ENCODE data around the gene PTGER4.
"Not testable (repeated sequence)": the region's sequence is repeated elsewhere in the genome, so short reads cannot be mapped to it uniquely, and the experiment has no call there.

Gene PTGER4

DNA sequence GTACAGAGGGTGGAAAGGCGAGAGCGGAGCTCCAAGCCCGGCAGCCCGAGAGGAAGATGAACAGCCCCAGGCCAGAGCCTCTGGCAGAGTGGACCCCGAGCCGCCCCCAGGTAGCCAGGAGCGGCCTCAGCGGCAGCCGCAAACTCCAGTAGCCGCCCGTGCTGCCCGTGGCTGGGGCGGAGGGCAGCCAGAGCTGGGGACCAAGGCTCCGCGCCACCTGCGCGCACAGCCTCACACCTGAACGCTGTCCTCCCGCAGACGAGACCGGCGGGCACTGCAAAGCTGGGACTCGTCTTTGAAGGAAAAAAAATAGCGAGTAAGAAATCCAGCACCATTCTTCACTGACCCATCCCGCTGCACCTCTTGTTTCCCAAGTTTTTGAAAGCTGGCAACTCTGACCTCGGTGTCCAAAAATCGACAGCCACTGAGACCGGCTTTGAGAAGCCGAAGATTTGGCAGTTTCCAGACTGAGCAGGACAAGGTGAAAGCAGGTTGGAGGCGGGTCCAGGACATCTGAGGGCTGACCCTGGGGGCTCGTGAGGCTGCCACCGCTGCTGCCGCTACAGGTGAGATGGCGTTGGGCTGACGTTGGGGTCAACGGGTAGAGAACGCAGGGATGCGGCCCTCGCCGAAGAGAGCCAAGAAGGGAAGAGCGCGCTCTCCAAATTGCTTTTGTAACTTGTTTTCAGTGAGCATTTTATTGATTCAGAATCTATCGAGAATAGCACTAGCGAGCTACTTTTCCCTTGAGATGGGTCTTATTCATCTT lies at the start of gene PTGER4:
TSS of gene PTGER4 (plus strand) at position 3 of the 769 bp plus-strand sequence. CDS start 1,079 bp downstream, outside the sequence.
- DNase-seq (ENCODE audit: low read depth in 2 of 2), result no peak

DNA sequence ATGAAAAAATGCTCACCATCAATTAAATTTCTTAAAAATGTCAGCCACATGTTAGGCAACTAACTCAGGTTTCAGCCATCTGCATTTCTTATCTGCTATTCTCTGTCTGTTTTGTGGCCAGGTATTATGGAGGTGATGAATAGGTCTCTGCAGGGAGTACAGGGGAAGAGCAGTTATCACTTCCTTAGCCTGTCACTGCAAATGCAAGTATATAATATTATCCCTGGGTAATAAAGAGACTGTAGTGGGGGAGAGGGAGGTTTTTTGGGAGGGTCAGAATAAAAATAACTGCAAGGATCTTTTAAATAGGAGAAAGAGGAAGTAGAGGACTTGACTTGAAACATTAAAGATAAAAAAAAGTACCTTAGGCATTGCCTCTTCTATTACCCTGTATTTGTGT lies 49.6 kb upstream of the PTGER4 start:
- DNase-seq (ENCODE audit: low read depth in 2 of 2), result no peak

DNA sequence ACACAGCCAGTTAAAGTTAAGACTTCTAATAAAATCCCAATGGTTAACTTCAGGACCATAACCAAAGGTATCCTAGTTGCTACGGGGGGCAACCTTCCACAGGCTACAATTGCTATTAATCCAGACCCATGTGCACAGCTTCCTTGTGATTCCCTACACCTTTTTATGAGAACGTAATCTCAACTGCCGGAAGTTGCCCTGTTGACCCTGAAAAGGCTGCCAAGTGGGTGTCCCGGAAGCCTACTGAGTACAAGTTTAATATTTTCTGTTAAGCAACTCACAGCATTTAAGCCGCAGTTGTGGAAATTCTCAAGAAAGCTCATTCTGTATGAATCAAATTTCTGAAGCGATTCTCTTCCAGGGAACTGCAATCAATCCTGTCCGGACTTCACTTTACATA lies 48.5 kb upstream of the PTGER4 start:
- no peak for DNase-seq (ENCODE audit: low read depth in 2 of 2)

DNA sequence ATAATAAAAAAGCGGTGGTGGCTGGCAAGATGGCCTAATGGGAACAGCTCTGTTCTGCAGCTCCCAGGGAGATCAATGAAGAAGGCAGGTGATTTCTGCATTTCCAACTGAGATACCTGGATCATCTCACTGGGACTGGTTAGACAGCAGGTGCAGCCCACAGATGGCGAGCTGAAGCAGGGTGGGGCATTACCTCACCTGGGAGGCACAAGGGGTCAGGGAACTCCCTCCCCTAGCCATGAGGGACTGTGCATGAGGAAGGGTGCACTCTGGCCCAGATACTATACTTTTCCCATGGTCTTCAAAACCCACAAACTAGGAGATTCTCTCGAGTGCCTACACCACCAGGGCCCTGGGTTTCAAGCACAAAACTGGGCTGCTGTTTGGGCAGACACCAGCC lies 45.6 kb upstream of the PTGER4 start:
- no peak for DNase-seq (ENCODE audit: low read depth in 2 of 2)

DNA sequence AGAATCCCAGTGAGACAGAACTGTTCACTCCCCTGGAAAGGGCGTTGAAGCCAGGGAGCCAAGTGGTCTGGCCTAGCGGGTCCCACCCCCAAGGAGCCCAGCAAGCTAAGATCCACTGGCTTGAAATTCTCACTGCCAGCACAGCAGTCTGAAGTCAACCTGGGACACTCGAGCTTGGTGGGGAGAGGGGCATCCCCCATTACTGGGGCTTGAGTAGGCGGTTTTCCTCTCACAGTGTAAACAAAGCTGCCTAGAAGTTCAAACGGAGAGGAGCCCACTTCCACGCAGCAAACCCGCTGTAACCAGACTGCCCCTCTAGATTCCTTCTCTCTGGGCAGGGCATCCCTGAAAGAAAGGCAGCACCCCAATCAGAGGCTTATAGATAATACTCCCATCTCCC lies 45.1 kb upstream of the PTGER4 start:
- DNase-seq (ENCODE audit: low read depth in 2 of 2), result no peak

DNA sequence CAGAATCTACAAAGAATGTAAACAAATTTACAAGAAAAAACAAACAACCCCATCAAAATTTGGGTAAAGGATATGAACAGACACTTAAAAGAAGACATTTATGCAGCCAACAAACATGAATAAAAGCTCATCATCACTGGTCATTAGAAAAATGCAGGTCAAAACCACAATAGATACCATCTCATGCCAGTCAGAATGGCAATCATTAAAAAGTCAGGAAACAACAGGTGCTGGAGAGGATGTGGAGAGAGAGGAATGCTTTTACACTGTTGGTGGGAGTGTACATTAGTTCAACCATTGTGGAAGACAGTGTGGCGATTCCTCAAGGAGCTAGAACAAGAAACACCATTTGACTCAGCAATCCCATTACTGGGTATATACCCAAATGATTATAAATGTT lies 40.2 kb upstream of the PTGER4 start:
- not testable (repeated sequence) for DNase-seq (ENCODE audit: low read depth in 2 of 2)

DNA sequence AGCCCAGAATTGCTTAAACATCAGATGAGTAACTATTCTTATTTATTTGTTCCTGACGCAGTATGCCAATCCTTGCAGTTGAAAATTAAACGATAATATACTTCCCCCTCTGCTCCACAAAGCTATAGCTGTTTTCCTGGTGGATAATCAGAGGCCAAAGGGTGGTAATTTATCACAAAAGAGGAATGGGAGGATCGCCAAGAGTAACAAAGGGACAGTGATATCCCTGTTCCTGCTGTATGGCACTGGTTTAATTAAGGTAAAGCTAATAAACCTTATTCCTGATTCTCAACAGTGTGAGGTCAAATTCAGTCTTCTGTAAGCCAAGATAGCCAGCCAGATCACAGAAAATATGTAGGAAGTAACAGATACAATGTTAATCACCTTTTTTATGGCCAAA lies 33.4 kb upstream of the PTGER4 start:
- DNase-seq (ENCODE audit: low read depth in 2 of 2), result no peak

DNA sequence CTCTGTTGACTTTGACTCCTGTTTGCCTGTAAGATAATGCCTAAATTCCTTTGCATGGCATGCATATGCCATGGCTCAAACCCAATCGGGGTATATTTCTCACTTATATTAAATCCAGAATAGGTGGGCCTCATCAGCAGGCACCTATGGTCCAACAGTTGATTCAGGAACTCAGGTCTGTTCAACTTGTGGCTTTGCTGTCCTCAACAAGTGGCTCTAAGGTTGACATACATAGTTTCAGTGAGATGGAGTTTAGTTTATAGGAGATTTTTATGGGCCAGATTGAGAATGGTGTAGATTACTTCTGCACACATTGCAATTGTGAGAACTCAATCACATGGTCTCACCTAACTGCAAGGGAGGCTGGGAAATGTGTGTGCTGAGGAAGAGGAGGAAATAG lies 31.6 kb upstream of the PTGER4 start:
- DNase-seq (ENCODE audit: low read depth in 2 of 2), result no peak

DNA sequence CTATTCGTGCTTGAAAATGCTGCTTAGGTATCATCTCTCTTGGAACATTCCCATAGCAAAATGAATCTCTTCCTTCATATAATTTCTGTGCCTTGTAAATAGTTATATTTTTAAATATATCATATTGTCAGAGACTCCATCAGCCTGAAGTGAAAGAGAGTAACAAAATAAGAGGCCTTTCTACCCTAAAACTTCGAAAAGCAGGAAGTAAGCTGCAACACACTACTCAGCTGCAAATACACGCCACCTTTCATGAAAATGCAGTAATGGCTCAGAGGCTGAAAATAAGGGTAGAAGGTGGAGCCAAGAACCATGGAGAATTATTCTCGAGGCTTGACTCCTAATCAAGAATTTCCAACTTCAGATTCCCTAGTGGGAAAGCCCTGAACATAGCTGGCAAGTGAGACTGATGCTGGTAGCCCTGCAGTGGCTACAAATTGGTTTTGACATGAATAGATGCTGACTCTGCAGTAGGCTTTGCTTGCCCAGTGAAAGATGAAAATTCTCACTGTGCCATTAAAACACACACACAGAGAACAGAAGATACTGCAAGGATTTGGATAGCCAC lies 30.2 kb upstream of the PTGER4 start:
- no peak for DNase-seq (ENCODE audit: low read depth in 2 of 2)

DNA sequence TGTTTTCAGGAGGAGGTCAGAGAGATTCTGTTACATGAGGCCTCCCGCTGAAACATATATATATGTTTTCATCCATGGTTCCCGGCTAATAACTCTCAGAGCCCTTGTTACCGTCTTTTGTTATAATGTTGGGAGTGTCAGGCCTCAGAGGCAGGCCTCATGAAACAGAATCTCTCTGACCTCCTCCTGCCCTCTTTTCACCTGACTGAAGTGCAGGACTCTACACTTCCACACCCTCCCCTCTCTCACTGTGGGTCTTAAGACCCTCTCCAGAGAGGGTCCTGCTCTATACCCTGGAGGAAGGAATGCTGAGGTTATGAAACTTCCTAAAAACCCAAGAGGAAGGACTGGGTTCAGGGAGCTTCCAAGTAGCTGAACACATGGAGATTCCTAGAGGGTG lies 28.5 kb upstream of the PTGER4 start:
- DNase-seq (ENCODE audit: low read depth in 2 of 2), result no peak

DNA sequence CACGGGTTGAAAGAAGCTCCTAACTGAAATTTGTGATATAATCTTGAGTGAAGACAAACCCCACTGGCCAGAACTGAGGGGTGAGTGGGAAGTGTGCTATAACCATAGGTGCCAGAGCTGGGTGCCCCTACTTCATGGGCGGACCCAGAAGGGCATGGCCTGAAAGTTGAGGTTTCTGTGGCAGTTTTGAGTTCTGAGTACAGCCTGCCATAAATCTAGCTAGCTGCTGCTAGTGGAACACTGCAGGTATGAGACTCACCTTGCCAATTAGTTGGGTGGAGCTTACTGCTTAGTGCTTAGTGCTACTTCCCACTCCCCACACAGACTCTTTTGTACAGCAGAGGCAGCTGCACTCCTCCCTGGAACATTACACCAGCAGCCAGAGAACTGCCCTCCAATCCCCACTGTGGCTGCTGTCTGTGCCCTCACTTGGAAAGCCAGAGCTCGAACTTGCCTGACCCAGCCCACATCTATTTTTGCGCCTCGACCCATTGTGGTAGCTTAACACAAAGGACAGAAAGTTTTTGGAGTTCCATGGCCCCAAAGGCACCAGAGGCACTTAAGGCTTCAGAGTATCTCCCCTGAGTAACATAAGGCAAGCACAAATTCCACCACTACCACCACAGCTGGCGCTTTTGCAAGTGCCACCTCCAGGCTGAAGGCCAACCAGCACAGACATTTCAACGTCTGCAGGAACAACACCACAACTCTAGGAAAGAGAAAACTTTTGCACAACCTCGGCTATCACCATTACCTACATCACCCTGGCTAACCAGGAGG lies 27.1 kb upstream of the PTGER4 start:
- DNase-seq (ENCODE audit: low read depth in 2 of 2), result no peak

DNA sequence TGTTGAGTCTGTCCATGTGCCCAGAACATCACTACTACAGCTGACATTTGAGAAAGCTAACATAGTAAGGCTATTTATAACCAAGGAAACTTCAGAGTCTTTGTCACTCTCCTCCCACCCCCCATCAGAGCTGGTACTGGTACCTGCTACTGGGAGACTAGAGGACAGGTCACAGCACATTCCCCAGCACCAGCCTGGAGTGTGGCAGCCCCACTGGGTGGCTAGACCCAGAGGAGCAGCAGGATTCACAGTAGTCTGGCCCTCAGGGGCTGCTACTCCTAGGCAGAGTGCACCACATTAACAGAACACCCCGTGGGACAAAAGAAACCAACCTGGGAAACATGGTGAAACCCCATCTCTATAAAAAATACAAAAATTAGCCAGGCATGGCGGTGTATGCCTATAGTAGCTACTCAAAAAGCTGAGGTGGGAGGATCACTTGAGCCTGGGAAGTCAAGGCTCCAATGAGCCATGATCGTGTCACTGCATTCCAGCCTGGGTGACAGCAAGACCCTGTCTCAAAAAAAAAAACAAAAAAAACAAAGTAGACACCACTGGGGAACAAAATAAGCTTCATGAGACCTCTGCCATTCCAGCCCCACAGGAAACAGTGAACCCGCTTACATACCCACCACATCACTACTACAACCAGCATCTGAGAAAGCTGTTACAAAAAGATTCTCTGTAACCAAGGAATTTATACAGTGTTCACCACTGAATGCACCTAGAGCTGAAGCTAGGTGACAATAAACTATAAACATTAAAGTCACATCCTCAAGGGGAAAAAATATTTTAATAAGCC lies 26.3 kb upstream of the PTGER4 start:
- DNase-seq (ENCODE audit: low read depth in 2 of 2), result no peak

DNA sequence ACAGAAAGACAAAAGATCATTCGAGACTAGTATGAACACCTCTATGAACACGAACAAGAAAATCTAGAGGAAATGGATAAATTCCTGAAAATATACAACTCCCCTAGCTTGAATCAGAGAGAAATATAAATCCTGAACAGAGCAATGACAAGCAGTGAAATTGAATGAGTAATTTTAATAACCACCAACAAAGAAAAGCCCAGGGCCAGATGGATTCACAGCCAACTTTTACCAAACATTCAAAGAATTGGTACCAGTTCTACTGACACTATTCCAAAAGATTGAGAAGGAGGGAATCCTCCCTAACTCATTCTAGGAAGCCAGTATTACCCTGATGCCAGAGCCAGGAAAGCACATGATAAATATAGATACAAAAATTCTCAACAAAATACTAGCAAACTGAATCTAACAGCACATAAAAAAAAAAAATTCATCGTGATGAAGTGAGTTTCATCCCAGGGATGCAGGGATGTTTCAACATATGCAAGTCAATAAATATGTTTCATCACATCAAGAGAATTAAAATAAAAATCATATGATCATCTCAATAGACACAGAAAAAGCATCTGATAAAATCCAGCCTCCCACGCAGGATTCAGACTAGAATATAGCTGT lies 25.2 kb upstream of the PTGER4 start:
- DNase-seq (ENCODE audit: low read depth in 2 of 2), result no peak

DNA sequence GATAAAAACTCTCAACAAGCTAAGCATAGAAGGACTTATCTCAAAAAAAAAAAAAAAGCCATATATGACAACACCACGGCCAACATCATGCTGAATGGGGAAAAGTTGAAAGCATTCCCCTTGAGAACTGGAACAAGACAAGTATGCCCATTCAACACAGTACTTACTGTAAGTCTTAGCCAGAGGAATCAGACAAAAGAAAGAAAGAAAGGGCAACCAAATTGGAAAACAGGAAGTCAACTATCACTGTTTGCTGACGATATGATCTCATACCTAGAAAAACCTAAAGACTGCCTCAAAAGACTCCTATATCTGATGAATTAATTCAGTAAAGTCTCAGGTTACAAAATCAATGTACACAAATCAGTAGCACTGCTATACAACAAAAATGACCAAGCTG lies 24.6 kb upstream of the PTGER4 start:
- no peak for DNase-seq (ENCODE audit: low read depth in 2 of 2)

DNA sequence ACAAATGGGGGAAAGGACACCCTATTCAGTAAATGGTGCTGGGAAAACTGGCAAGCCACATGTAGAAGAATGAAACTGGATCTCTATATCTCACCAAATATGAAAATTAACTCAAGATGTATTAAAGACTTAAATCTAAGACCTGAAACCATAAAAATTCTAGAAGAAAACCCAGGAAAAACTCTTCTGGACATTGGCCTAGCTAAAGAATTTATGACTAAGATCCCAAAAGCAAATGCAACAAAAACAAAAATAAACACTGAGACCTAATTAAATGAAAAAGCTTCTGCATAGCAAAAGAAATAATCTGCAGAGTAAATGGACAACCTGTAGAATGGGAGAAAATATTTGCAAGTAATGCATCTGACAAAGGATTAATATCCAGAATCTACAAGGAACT lies 23.6 kb upstream of the PTGER4 start:
- DNase-seq (ENCODE audit: low read depth in 2 of 2), result not testable (repeated sequence)

DNA sequence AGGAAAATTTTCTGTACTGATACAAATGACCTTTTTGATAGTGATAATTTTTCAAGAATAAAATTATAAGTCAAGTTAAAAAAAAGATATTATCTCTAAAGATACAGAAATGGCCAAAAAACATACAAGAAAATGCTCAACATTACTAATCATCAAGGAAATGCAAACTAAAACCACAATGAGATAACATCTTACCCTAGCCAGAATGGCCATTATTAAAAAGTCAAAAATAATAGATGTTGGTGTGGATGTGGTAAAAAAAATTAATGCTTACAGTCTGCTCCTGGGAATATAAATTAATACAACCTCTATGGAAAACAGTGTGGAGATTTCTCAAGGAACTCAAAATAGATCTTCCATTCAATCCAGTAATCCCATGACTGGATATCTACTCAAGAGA lies 22.9 kb upstream of the PTGER4 start:
- no peak for DNase-seq (ENCODE audit: low read depth in 2 of 2)

DNA sequence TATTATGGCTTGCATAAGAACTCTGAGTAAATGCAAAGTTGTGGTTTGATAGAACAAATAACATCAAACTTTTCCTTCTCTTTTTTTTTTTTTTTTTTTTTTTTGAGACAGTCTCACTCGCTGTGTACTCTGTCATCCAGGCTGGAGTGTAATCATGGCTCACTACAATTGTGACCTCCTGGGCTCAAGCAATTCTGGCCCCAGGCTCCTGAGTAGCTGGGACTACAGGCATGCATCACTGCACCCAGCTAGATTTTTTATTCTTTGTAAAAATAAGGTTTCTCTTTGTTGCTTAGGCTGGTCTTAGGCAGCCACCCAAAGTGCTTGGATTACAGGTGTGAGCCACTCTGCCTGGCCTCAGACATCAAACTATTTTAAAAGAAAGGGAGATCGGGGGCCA lies 19.0 kb upstream of the PTGER4 start:
- no peak for DNase-seq (ENCODE audit: low read depth in 2 of 2)

DNA sequence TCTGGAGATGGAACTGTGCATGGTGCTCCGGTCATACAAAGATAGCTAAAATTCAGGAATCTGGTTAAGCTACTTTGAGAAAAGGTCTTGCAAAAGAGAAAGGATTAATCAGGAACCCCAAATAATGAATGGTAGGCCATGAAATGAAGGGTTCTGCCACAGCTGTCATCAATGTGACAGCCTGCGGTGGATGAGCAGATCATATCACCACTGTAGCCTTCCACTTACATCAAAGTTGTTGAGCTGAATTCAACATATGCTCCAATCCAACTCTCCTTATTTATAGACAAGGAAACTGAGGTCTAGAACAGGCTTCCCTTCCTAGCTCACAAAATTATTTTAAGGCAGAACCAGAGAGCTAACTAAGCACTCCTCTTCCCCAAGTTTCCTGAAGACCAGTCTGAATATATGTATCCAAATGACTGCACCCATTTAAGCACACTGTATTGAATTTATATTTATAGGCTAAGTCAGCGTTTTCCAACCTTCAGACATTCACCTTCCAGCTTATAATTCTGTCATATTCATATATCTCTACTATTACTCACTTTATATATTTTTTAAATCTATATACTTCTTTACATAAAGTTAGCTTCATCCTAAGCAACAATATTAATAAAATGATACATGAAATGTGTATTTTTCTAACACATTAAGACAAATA lies 13.9 kb upstream of the PTGER4 start:
- DNase-seq (ENCODE audit: low read depth in 2 of 2), result no peak

DNA sequence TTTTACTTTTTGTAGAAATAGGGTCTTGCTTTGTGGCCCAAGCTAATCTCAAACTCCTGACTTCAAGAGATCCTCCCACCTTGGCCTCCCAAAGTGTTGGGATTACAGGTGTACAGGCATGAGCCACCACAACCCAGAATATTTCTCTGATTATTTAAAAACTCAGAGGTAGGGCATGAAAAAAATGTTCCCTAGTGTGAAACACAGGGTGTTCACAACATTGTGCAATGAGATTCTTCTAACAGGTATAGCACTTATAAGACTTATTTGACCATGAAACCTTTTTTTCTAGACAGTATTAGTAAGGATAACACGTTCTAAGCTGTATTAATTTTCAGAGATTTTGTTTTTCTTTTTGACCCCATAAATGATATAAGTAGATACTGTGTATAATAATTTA lies 13.1 kb upstream of the PTGER4 start:
- DNase-seq (ENCODE audit: low read depth in 2 of 2), result no peak

DNA sequence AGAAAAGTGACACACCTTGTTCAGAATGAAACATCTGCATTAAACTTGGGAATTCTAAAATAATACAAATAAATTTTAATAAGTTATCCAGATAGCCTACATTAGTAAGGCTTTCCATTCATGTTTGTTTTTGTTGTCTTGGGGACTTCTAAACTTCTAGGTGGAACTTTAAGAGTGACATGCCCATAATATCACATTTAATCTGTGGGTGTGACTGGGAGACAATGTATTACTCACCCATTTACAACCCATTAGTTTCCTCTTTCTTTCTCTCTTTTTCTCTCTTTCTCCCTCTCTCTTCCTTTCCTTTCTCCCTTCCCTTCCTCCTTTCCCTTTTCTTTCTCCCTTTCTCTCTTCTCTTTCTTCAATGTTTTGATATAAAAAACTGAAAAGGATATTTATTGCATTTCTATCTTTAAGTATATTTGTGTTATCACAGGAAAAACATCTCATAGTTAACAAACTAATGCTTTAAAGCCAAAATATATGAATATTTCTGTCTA lies 12.5 kb upstream of the PTGER4 start:
- no peak for DNase-seq (ENCODE audit: low read depth in 2 of 2)
